HL-60 (cell line): Measurements from ENCODE around the gene PSENEN.

Experiments used
- GABPA ChIP-seq: IDR thresholded peaks from 2 replicates; pipeline ENCODE4 v1.6.1; 2012; ENCODE audit warnings: low read depth
- POLR2AphosphoS5 ChIP-seq: IDR thresholded peaks from 2 replicates; pipeline ENCODE4 v1.6.1; 2012; ENCODE audit warnings: low read depth
- SPI1 ChIP-seq: IDR thresholded peaks from 2 replicates; pipeline ENCODE4 v1.6.1; 2012; ENCODE audit warnings: low read depth, mild to moderate bottlenecking, borderline replicate concordance
- TF ChIP-seq, protein P1 (sequence below): IDR thresholded peaks from one replicate; pipeline ENCODE4 v1.5.1; 2011; ENCODE audit warnings: low read length, control low read depth, inconsistent platforms; ENCODE audit not compliant: insufficient read depth
- TF ChIP-seq, protein P2 (sequence below): IDR thresholded peaks from 2 replicates; pipeline ENCODE4 v1.6.1; 2012; ENCODE audit warnings: low read depth; ENCODE audit not compliant: insufficient replicate concordance

DNA sequence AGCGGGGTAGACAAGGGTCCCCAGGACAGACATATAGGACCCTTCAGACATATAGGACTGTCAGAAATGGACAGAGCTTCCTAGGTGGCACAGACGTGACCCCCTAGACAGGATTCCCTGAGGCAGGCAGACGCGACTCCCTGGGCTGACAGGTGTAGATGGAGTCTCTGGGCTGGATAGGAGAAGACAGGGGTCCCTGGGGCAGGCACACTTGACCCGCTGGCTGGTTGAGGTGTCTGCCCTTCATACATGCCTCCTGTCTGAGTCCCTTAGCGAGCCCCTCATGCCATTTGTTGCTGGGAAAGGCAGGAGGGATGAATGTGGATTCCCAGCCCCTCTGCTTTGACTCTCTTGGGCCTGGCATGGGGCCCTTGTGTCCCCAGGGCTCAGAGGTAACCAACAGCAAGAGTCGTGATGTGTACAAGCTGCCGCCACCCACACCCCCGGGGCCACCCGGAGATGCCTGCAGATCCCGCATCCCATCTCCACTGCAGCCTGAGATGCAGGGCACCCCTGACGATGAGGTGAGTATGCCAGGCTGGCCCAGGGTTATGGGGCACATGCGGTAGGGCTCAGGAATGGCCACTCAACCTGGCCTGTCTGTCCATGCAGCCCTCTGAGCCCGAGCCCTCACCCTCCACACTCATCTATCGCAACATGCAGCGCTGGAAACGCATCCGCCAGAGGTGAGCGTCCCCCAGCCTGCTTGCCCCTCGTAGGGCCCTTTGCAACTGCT lies 8.4 kb downstream of the PSENEN start:
- TF ChIP-seq POLR2AphosphoS5 (no peak), GABPA (no peak), SPI1 (no peak)
- TF ChIP-seq, protein P1, sequence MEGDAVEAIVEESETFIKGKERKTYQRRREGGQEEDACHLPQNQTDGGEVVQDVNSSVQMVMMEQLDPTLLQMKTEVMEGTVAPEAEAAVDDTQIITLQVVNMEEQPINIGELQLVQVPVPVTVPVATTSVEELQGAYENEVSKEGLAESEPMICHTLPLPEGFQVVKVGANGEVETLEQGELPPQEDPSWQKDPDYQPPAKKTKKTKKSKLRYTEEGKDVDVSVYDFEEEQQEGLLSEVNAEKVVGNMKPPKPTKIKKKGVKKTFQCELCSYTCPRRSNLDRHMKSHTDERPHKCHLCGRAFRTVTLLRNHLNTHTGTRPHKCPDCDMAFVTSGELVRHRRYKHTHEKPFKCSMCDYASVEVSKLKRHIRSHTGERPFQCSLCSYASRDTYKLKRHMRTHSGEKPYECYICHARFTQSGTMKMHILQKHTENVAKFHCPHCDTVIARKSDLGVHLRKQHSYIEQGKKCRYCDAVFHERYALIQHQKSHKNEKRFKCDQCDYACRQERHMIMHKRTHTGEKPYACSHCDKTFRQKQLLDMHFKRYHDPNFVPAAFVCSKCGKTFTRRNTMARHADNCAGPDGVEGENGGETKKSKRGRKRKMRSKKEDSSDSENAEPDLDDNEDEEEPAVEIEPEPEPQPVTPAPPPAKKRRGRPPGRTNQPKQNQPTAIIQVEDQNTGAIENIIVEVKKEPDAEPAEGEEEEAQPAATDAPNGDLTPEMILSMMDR, result no peak
- TF ChIP-seq, protein P2, sequence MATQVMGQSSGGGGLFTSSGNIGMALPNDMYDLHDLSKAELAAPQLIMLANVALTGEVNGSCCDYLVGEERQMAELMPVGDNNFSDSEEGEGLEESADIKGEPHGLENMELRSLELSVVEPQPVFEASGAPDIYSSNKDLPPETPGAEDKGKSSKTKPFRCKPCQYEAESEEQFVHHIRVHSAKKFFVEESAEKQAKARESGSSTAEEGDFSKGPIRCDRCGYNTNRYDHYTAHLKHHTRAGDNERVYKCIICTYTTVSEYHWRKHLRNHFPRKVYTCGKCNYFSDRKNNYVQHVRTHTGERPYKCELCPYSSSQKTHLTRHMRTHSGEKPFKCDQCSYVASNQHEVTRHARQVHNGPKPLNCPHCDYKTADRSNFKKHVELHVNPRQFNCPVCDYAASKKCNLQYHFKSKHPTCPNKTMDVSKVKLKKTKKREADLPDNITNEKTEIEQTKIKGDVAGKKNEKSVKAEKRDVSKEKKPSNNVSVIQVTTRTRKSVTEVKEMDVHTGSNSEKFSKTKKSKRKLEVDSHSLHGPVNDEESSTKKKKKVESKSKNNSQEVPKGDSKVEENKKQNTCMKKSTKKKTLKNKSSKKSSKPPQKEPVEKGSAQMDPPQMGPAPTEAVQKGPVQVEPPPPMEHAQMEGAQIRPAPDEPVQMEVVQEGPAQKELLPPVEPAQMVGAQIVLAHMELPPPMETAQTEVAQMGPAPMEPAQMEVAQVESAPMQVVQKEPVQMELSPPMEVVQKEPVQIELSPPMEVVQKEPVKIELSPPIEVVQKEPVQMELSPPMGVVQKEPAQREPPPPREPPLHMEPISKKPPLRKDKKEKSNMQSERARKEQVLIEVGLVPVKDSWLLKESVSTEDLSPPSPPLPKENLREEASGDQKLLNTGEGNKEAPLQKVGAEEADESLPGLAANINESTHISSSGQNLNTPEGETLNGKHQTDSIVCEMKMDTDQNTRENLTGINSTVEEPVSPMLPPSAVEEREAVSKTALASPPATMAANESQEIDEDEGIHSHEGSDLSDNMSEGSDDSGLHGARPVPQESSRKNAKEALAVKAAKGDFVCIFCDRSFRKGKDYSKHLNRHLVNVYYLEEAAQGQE, result no peak
